Measurements from ENCODE around the gene KCNN3.
"Not testable (repeated sequence)": the region's sequence is repeated elsewhere in the genome, so short reads cannot be mapped to it uniquely, and the experiment has no call there.

The KCNN3 gene

DNA sequence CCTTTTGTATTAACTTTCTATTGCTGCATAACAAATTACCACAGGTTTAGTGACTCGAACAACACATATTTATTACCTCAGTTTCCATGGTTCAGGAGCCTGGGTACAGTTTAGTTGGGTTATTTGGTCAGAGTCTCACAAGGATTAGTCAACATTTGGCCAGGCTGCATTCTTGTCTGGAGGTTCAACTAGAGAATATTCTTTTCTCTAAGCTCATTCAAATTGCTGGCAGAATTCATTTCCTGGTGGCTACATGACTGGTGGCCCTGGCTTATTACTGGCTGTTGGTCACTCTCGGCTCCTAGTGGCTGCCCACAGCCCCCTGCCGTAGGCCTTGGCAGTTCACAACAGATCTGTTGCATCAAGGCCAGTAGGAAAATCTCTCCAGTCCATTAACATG, 181.0 kb downstream of the KCNN3 start:
- H3K4me2 ChIP-seq (ENCODE audit: low read length): no peak overlapping the region
- H3K9ac ChIP-seq: no peak overlapping the region
- H3K4me3 ChIP-seq (ENCODE audit: low read depth, low read length): no peak overlapping the region
- no peaks in the 10 kb centered on the region for H3K27me3 ChIP-seq (ENCODE audit: control insufficient read depth, insufficient read depth, low read length)
- TF ChIP-seq, protein P1, sequence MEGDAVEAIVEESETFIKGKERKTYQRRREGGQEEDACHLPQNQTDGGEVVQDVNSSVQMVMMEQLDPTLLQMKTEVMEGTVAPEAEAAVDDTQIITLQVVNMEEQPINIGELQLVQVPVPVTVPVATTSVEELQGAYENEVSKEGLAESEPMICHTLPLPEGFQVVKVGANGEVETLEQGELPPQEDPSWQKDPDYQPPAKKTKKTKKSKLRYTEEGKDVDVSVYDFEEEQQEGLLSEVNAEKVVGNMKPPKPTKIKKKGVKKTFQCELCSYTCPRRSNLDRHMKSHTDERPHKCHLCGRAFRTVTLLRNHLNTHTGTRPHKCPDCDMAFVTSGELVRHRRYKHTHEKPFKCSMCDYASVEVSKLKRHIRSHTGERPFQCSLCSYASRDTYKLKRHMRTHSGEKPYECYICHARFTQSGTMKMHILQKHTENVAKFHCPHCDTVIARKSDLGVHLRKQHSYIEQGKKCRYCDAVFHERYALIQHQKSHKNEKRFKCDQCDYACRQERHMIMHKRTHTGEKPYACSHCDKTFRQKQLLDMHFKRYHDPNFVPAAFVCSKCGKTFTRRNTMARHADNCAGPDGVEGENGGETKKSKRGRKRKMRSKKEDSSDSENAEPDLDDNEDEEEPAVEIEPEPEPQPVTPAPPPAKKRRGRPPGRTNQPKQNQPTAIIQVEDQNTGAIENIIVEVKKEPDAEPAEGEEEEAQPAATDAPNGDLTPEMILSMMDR (IDR thresholded peaks at IDR 0.05): no peak
- H3K36me3 ChIP-seq (ENCODE audit: control insufficient read depth, insufficient read depth, low read length): no peaks in the 10 kb centered on the region
- no peaks in the 10 kb centered on the region for H3K4me1 ChIP-seq
- no peak overlapping the region for H3K27ac ChIP-seq
- H3K9me3 ChIP-seq (ENCODE audit: control insufficient read depth, low read length): no peaks in the 10 kb centered on the region
- no peaks in the 10 kb centered on the region for H3K79me2 ChIP-seq
- no peak overlapping the region for H2AFZ ChIP-seq

DNA sequence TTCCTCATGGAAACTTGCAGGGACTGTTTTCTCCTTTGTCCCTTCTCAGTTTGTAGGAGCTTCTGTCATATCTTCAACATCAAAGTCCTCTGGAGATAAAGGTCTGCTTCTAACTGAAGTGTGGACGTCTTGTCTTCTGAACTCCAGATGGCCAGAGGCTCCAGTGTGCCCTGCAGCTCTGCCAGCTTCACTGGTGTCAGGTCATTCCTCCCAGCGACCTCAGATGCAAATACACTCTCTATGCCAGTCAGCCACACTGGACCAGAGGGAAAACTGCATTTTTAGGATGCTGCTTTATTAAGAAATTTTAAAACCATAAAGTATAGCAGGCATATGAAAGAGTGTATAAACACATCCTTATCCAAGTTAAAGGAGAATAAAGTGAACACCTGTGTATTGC, 183.6 kb downstream of the KCNN3 start:
- no peaks in the 10 kb centered on the region for H3K4me1 ChIP-seq
- no peak overlapping the region for H2AFZ ChIP-seq
- H3K27me3 ChIP-seq (ENCODE audit: control insufficient read depth, insufficient read depth, low read length): no peaks in the 10 kb centered on the region
- H3K9me3 ChIP-seq (ENCODE audit: control insufficient read depth, low read length): no peaks in the 10 kb centered on the region
- TF ChIP-seq, protein P1 (IDR thresholded peaks at IDR 0.05): no peak
- H3K36me3 ChIP-seq (ENCODE audit: control insufficient read depth, insufficient read depth, low read length): no peaks in the 10 kb centered on the region
- H3K27ac ChIP-seq: no peak overlapping the region
- no peak overlapping the region for H3K4me3 ChIP-seq (ENCODE audit: low read depth, low read length)
- no peak overlapping the region for H3K9ac ChIP-seq
- H3K79me2 ChIP-seq: no peaks in the 10 kb centered on the region
- no peak overlapping the region for H3K4me2 ChIP-seq (ENCODE audit: low read length)

DNA sequence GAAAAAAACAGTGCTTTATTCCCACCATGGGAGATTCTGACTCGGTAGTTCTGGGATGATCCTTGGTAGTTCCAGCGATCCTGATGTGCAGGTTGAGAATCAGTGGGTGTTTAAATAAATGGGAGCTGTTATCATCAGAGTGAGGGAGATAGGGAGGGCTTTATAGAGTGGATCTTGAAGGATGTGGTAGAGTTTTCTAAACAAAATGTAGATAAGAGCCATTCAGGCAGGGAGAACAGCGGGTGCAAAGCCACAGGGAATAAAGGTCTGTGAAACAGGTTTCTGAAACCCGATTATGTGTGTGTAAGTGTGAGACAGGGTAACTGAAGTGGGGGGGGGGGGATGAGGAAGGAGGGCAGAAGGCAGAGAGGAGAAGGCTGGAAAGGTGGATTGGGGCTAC, 186.3 kb downstream of the KCNN3 start:
- Histone ChIP-seq H3K4me2 (ENCODE audit: low read length) (no peak overlapping the region), H3K9me3 (ENCODE audit: control insufficient read depth, low read length) (no peaks in the 10 kb centered on the region), H3K9ac (no peak overlapping the region), H2AFZ (no peak overlapping the region), H3K79me2 (no peaks in the 10 kb centered on the region), H3K4me3 (ENCODE audit: low read depth, low read length) (no peak overlapping the region), H3K27me3 (ENCODE audit: control insufficient read depth, insufficient read depth, low read length) (no peaks in the 10 kb centered on the region), H3K4me1 (no peaks in the 10 kb centered on the region), H3K36me3 (ENCODE audit: control insufficient read depth, insufficient read depth, low read length) (no peaks in the 10 kb centered on the region), H3K27ac (no peak overlapping the region)
- TF ChIP-seq, protein P1 (IDR thresholded peaks at IDR 0.05): no peak

DNA sequence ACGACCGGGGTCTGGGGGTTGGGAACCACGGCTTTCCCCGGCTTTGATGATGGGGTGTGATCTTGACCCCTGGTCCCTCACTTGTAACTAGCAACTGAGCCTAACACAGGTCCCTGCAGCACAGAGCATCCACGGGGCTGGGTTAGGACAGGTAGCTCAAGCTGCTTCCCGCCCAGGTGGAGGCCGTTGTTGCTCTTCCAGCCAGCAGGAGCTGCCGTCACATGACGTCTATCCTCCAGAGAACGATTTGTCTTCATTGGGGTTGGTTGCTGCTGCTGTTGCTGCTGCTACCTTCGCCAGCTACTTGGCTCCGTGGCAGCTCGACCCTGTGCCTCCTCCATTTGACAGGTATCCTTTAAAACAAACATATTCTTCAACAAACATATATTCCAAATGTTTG, 187.8 kb downstream of the KCNN3 start:
- H3K79me2 ChIP-seq: no peaks in the 10 kb centered on the region
- no peak overlapping the region for H3K4me2 ChIP-seq (ENCODE audit: low read length)
- no peaks in the 10 kb centered on the region for H3K4me1 ChIP-seq
- no peak overlapping the region for H3K27ac ChIP-seq
- no peaks in the 10 kb centered on the region for H3K27me3 ChIP-seq (ENCODE audit: control insufficient read depth, insufficient read depth, low read length)
- TF ChIP-seq, protein P1 (IDR thresholded peaks at IDR 0.05): no peak
- H3K4me3 ChIP-seq (ENCODE audit: low read depth, low read length): no peak overlapping the region
- no peak overlapping the region for H2AFZ ChIP-seq
- H3K9me3 ChIP-seq (ENCODE audit: control insufficient read depth, low read length): no peaks in the 10 kb centered on the region
- no peaks in the 10 kb centered on the region for H3K36me3 ChIP-seq (ENCODE audit: control insufficient read depth, insufficient read depth, low read length)
- no peak overlapping the region for H3K9ac ChIP-seq

DNA sequence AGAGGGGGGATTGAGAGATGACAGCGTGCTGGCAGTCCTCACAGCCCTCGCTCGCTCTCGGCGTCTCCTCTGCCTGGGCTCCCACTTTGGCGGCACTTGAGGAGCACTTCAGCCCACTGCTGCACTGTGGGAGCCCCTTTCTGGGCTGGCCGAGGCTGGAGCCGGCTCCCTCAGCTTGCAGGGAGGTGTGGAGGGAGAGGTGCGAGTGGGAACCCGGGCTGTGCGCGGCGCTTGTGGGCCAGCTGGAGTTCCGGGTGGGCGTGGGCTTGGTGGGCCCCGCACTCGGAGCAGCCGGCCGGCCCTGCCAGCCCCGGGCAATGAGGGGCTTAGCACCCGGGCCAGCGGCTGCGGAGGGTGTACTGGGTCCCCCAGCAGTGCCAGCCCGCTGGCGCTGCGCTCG, 192.2 kb downstream of the KCNN3 start:
- H3K9ac ChIP-seq; H3K4me1 ChIP-seq; H3K36me3 ChIP-seq (ENCODE audit: control insufficient read depth, insufficient read depth, low read length); H3K79me2 ChIP-seq; H2AFZ ChIP-seq; H3K27me3 ChIP-seq (ENCODE audit: control insufficient read depth, insufficient read depth, low read length); H3K4me2 ChIP-seq (ENCODE audit: low read length); H3K27ac ChIP-seq; H3K4me3 ChIP-seq (ENCODE audit: low read depth, low read length); H3K9me3 ChIP-seq (ENCODE audit: control insufficient read depth, low read length): not testable (repeated sequence)

DNA sequence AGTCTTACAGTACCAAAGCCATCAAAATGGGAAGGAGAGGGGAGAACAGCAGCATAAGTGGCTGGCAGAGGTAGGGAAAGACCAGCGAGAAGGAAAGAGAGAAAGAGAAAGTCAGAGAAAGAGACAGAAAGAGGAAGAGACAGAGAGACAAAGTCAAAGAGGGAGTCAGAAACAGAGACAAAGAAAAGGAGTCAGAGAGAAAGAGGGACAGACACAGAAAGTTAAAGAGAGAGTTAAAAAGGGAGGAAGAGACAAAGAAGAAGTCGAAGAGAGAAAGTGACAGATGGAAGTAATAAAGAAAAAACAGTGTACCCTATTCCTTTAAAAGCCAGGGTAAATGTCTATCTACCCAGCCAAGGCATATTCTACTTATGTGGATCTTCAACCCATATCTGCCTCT, 193.2 kb downstream of the KCNN3 start:
- not testable (repeated sequence) for H3K4me1 ChIP-seq; H3K9ac ChIP-seq; H3K27me3 ChIP-seq (ENCODE audit: control insufficient read depth, insufficient read depth, low read length); H2AFZ ChIP-seq; H3K9me3 ChIP-seq (ENCODE audit: control insufficient read depth, low read length); H3K27ac ChIP-seq; H3K4me2 ChIP-seq (ENCODE audit: low read length); H3K36me3 ChIP-seq (ENCODE audit: control insufficient read depth, insufficient read depth, low read length); H3K79me2 ChIP-seq; H3K4me3 ChIP-seq (ENCODE audit: low read depth, low read length)

DNA sequence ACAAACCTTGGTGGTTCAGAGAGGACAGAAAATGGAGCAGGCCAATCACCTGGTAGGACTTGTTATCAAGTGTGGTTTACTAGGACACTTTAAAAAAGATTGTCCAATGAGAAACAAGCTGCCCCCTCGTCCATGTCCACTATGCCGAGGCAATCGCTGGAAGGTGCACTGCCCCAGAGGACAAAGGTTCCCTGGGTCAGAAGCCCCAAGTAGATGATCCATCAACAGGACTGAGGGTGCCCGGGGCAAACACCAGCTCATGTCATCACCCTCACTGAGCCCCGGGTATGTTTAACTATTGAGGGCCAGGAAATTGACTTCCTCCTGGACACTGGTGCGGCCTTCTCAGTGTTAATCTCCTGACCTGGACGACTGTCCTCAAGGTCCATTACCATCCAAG, 195.6 kb downstream of the KCNN3 start:
- not testable (repeated sequence) for H3K27me3 ChIP-seq (ENCODE audit: control insufficient read depth, insufficient read depth, low read length); H3K9me3 ChIP-seq (ENCODE audit: control insufficient read depth, low read length); H3K36me3 ChIP-seq (ENCODE audit: control insufficient read depth, insufficient read depth, low read length); H3K4me2 ChIP-seq (ENCODE audit: low read length); H3K79me2 ChIP-seq; H3K4me3 ChIP-seq (ENCODE audit: low read depth, low read length); H2AFZ ChIP-seq; H3K9ac ChIP-seq; H3K4me1 ChIP-seq; H3K27ac ChIP-seq

DNA sequence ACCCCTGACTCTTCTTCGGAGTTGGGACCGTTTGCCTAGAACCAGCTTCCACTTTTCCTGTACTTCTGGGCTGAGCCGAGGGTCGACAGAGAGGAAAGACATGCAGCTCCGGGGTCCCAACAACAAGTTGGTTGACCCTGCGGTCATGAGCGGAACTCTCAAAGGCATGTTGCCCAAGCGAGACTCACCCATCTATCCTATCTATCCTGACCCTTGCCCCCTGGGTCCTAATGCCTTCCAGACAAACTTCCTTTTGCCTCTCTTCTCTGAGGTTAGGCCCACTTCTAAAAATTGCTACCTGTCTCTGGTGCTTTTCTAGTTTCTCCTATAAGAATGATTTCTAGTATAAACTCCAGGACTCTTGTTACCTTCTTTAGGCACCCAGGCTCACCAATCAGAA, 197.8 kb downstream of the KCNN3 start:
- H2AFZ ChIP-seq; H3K9me3 ChIP-seq (ENCODE audit: control insufficient read depth, low read length); H3K9ac ChIP-seq; H3K4me3 ChIP-seq (ENCODE audit: low read depth, low read length); H3K27ac ChIP-seq; H3K4me2 ChIP-seq (ENCODE audit: low read length); H3K4me1 ChIP-seq; H3K79me2 ChIP-seq; H3K36me3 ChIP-seq (ENCODE audit: control insufficient read depth, insufficient read depth, low read length); H3K27me3 ChIP-seq (ENCODE audit: control insufficient read depth, insufficient read depth, low read length): not testable (repeated sequence)
